HEK293 (cell line): ENCODE measurements around the gene CRYBA2.

Experiments used
- CTCF ChIA-PET: fragments of 350-600 bp; formaldehyde crosslinking; extraction: SDS; loops from one replicate; lab custom pipeline; 2021; ENCODE audit warnings: antibody characterized with exemption; lab: Yijun Ruan, JAX
- POLR2A ChIA-PET: fragments of 300-600 bp; formaldehyde crosslinking; extraction: SDS; loops from one replicate; lab custom pipeline; 2020; ENCODE audit warnings: antibody characterized with exemption, inconsistent platforms; lab: Yijun Ruan, JAX
- H3K27ac ChIP-seq: fragments of 200-500 bp; sonication (Bioruptor generic); 2 replicates; pipeline ENCODE4 v1.5.1; 2014; ENCODE audit warnings: low read depth, low read length, control low read depth, inconsistent platforms; ENCODE audit errors: extremely low read depth
- H3K36me3 ChIP-seq, 2 experiments: fragments of 200-500 bp in 1 of 2; sonication (Bioruptor generic) in 1 of 2; 1 replicate in 1 of 2; 2 replicates in 1 of 2; pipeline ENCODE4 v1.5.1; 2014 to 2017; ENCODE audit warnings: inconsistent platforms in 2 of 2, low read length in 2 of 2; ENCODE audit not compliant: control insufficient read depth in 2 of 2, insufficient read depth in 1 of 2
- H3K4me1 ChIP-seq: fragments of 200-500 bp; sonication (Bioruptor generic); 2 replicates; pipeline ENCODE4 v1.5.1; 2014; ENCODE audit warnings: mild to moderate bottlenecking, low read length, inconsistent platforms; ENCODE audit not compliant: control insufficient read depth, insufficient read depth
- H3K4me3 ChIP-seq: 2 replicates; pipeline ENCODE4 v1.5.1; 2011; ENCODE audit warnings: low read depth, mild to moderate bottlenecking, control low read depth, low read length, moderate library complexity
- H3K9me3 ChIP-seq: fragments of 200-500 bp; sonication (Bioruptor generic); 2 replicates; pipeline ENCODE4 v1.5.1; 2014; ENCODE audit warnings: low read depth, low read length, inconsistent platforms; ENCODE audit not compliant: control insufficient read depth, insufficient read depth
- PRDM6 ChIP-seq: fragments of 450-650 bp; formaldehyde crosslinking; IDR thresholded peaks from 2 replicates; pipeline ENCODE4 v1.5.1; 2017; ENCODE audit warnings: missing biosample characterization, missing genetic modification characterization
- SCRT1 ChIP-seq: fragments of 450-650 bp; formaldehyde crosslinking; IDR thresholded peaks from 2 replicates; pipeline ENCODE4 v1.5.1; 2016; ENCODE audit warnings: missing biosample characterization, missing genetic modification characterization, borderline replicate concordance
- SCRT2 ChIP-seq: fragments of 450-650 bp; formaldehyde crosslinking; IDR thresholded peaks from 2 replicates; pipeline ENCODE4 v1.5.1; 2016; ENCODE audit warnings: missing biosample characterization, missing genetic modification characterization

The CRYBA2 gene

GRCh38 chr2:218944759-218945404, 48.3 kb downstream of the CRYBA2 start:
- POLR2A ChIA-PET, result interaction anchor here (0.7 kb wide), 1 partner anchor 118 kb away, joined by 6 read pairs; no protein-coding TSS in a partner anchor

More at GRCh38 chr2:218944759-218945404, 48.3 kb downstream of the CRYBA2 start:
- H3K4me3 ChIP-seq, result no peak overlapping the region
- CTCF ChIA-PET, result interaction anchor here (0.6 to 1.3 kb wide), 6 partner anchors 9 to 69 kb away, joined by 3 read pairs; no protein-coding TSS in a partner anchor
- H3K36me3 ChIP-seq, result no peaks in the 10 kb centered on the region
- TF ChIP-seq SCRT2 (tag by site-specific recombination) (peak; percentile 84), PRDM6 (tag by site-specific recombination) (no peak), SCRT1 (peak; percentile 62; the same call in 1 of the 2 replicates)
- no peak overlapping the region for H3K27ac ChIP-seq
- H3K9me3 ChIP-seq, result no peaks in the 10 kb centered on the region
- H3K4me1 ChIP-seq, result no peaks in the 10 kb centered on the region
